GM12891 (cell line): ENCODE data around the gene AGFG1.

ENCODE experiments used
- POLR2A ChIP-seq: IDR thresholded peaks from 2 replicates; pipeline ENCODE4 v1.6.1; 2011; ENCODE audit warnings: low read depth, low read length, control low read depth
- POLR2AphosphoS5 ChIP-seq: IDR thresholded peaks from 2 replicates; pipeline ENCODE4 v1.6.1; 2011; ENCODE audit warnings: low read depth, low read length, control low read depth

GRCh38 chr2:227534714-227535113 is 62.8 kb downstream of the AGFG1 start:
- TF ChIP-seq POLR2A (no peak), POLR2AphosphoS5 (no peak)
